MV-4-11 (cell line): Measurements from ENCODE around the gene BRWD1.

Experiments
- DNase-seq: peaks from one replicate; lab custom pipeline; 2025; lab: John Stamatoyannopoulos, UW

The BRWD1 gene

DNA sequence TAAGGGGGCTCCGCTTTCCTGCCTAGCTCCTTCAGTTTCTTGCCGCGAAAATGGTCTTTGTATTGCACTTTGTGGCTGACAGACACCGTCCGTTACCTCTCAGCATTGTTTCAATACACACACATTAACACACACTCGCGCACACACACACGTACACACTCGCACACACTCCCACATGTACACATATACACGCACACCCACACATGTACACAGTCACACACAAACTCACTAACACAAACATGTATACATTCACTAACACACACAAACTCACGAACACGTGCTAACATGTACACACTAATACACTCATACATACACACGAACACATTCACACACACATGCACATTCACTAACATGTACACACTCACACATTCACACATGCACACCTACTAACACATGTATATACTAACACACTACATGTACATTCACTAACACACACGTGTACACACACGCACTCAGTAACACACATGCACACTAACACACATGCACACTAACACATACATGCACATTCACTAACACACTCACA lies 179.1 kb downstream of the BRWD1 start:
- DNase-seq, result no peak
